GM19239 (cell line): ENCODE data around the gene CGB3.
A peak's percentile ranks its signal among the peaks of the same experiment; 100 is the strongest.

ENCODE experiments used
- DNase-seq: peaks from one replicate; pipeline ENCODE4 v3.0.0; 2011; ENCODE audit warnings: low spot score; ENCODE audit not compliant: insufficient read length
- FAIRE-seq: peaks from 2 replicates; lab custom pipeline; 2011; peaks lifted over from hg19 to GRCh38; lab: Jason Lieb, UNC

Gene CGB3

GRCh38 chr19:48991011-48991609, 33.0 kb downstream of the CGB3 start:
- no peak for FAIRE-seq

GRCh38 chr19:48990400-48990799, 33.7 kb downstream of the CGB3 start:
- FAIRE-seq: no peak

More at GRCh38 chr19:48991011-48991609, 33.0 kb downstream of the CGB3 start:
- no peak for DNase-seq

GRCh38 chr19:48989701-48990291, 34.3 kb downstream of the CGB3 start:
- DNase-seq: no peak

More at GRCh38 chr19:48990400-48990799, 33.7 kb downstream of the CGB3 start:
- DNase-seq: no peak

GRCh38 chr19:48988860-48989259, 35.3 kb downstream of the CGB3 start:
- DNase-seq (no peak), FAIRE-seq (no peak)

More at GRCh38 chr19:48989701-48990291, 34.3 kb downstream of the CGB3 start:
- no peak for FAIRE-seq

- FAIRE-seq: no peak
- DNase-seq: no peak
Observed at GRCh38 chr19:48988286-48988685, 35.8 kb downstream of the CGB3 start.

- FAIRE-seq (no peak), DNase-seq (no peak)
Observed at GRCh38 chr19:48987323-48987722, 36.8 kb downstream of the CGB3 start.

GRCh38 chr19:48986211-48986610, 37.9 kb downstream of the CGB3 start:
- no peak for DNase-seq
- FAIRE-seq: no peak

GRCh38 chr19:48985711-48986110, 38.4 kb downstream of the CGB3 start:
- no peak for DNase-seq
- no peak for FAIRE-seq

- no peak for FAIRE-seq
- no peak for DNase-seq
Observed at GRCh38 chr19:48982280-48982679, 41.9 kb downstream of the CGB3 start.

GRCh38 chr19:48977061-48977460, 47.1 kb downstream of the CGB3 start:
- FAIRE-seq (no peak), DNase-seq (no peak)

GRCh38 chr19:48975947-48976847, 47.9 kb downstream of the CGB3 start:
- DNase-seq (no peak), FAIRE-seq (peak; percentile 65)
